Neural crest cell (in vitro differentiated cells): ENCODE results near the gene CELF4. TPM values are rescaled to one million over a fixed set of nuclear protein-coding genes. Genes with fewer than 3 reads are reported as not detected.

ENCODE experiments used
- DNase-seq: peaks from one replicate; pipeline ENCODE4 v3.0.0; 2021; ENCODE audit warnings: low read depth, mixed read lengths, low spot score
- H3K27ac Mint-ChIP-seq: one replicate; pipeline ENCODE4 v1.8.0; 2021; ENCODE audit warnings: mild to moderate bottlenecking, mixed read lengths; ENCODE audit not compliant: unreplicated experiment
- H3K27me3 Mint-ChIP-seq: 2 replicates; pipeline ENCODE4 v1.8.0; 2021; ENCODE audit warnings: low read depth, mild to moderate bottlenecking, mixed read lengths
- H3K36me3 Mint-ChIP-seq: 2 replicates; pipeline ENCODE4 v1.8.0; 2021; ENCODE audit warnings: low read depth, mild to moderate bottlenecking, mixed read lengths
- H3K4me1 Mint-ChIP-seq: 2 replicates; pipeline ENCODE4 v1.8.0; 2021; ENCODE audit warnings: mixed read lengths
- H3K4me3 Mint-ChIP-seq: one replicate; pipeline ENCODE4 v1.8.0; 2021; ENCODE audit warnings: mild to moderate bottlenecking, mixed read lengths
- H3K9me3 Mint-ChIP-seq: 2 replicates; pipeline ENCODE4 v1.8.0; 2021; ENCODE audit warnings: mixed read lengths
- CTCF ChIP-seq: fragments of 200-600 bp; sonication (generic); conservative IDR thresholded peaks from 2 replicates; pipeline ENCODE4 v1.5.0; 2021; ENCODE audit warnings: antibody characterized with exemption, mild to moderate bottlenecking
- total RNA-seq: library from RNA; stranded (reverse); gene quantifications from 2 replicates; pipeline ENCODE4 v1.2.1, GENCODE V29; 2021

The CELF4 gene
- total RNA-seq, 1 donor from 2014 or later, result 1.9 TPM

- no peak overlapping the region for H3K4me3 Mint-ChIP-seq
- peaks cover 53% of the 10 kb centered on the region for H3K4me1 Mint-ChIP-seq
- DNase-seq, result no peak
- no peak for TF ChIP-seq CTCF
- no peaks in the 10 kb centered on the region for H3K36me3 Mint-ChIP-seq
- H3K27ac Mint-ChIP-seq, result peak overlapping the region; percentile 10
- H3K9me3 Mint-ChIP-seq, result no peaks in the 10 kb centered on the region
- H3K27me3 Mint-ChIP-seq, result no peaks in the 10 kb centered on the region
These were observed 111.8 kb downstream of the CELF4 start for GRCh38 chr18:37453752-37454151.

GRCh38 chr18:37452682-37453385, 112.8 kb downstream of the CELF4 start:
- H3K4me1 Mint-ChIP-seq, result peaks cover 51% of the 10 kb centered on the region
- H3K36me3 Mint-ChIP-seq, result no peaks in the 10 kb centered on the region
- no peak for TF ChIP-seq CTCF
- H3K27ac Mint-ChIP-seq, result peak overlapping the region; percentile 40
- no peaks in the 10 kb centered on the region for H3K9me3 Mint-ChIP-seq
- no peak overlapping the region for H3K4me3 Mint-ChIP-seq
- no peak for DNase-seq
- H3K27me3 Mint-ChIP-seq, result no peaks in the 10 kb centered on the region

- H3K27me3 Mint-ChIP-seq, result no peaks in the 10 kb centered on the region
- no peak overlapping the region for H3K27ac Mint-ChIP-seq
- no peaks in the 10 kb centered on the region for H3K36me3 Mint-ChIP-seq
- no peak for TF ChIP-seq CTCF
- no peak for DNase-seq
- no peaks in the 10 kb centered on the region for H3K9me3 Mint-ChIP-seq
- H3K4me1 Mint-ChIP-seq, result peaks cover 46% of the 10 kb centered on the region
- no peak overlapping the region for H3K4me3 Mint-ChIP-seq
These were observed 113.6 kb downstream of the CELF4 start for GRCh38 chr18:37452015-37452414.

GRCh38 chr18:37451239-37451825, 114.3 kb downstream of the CELF4 start:
- no peaks in the 10 kb centered on the region for H3K9me3 Mint-ChIP-seq
- H3K27me3 Mint-ChIP-seq, result no peaks in the 10 kb centered on the region
- no peak for TF ChIP-seq CTCF
- H3K27ac Mint-ChIP-seq, result peak overlapping the region; percentile 96
- no peaks in the 10 kb centered on the region for H3K36me3 Mint-ChIP-seq
- no peak for DNase-seq
- peak overlapping the region; percentile 61 for H3K4me3 Mint-ChIP-seq
- peaks cover 45% of the 10 kb centered on the region for H3K4me1 Mint-ChIP-seq

- peak; percentile 42 for DNase-seq
- Mint-ChIP-seq H3K4me1 (peaks cover 48% of the 10 kb centered on the region), H3K27me3 (no peaks in the 10 kb centered on the region), H3K36me3 (no peaks in the 10 kb centered on the region), H3K9me3 (no peaks in the 10 kb centered on the region), H3K4me3 (peak overlapping the region; percentile 61), H3K27ac (peak overlapping the region; percentile 96)
- TF ChIP-seq CTCF, result no peak
These were observed 115.0 kb downstream of the CELF4 start for GRCh38 chr18:37450434-37451132.
